C4-2B (cell line): ENCODE results near the gene TOX2.

Experiments used
- H3K27ac ChIP-seq: fragments of 450-650 bp; 2 replicates; pipeline ENCODE4 v1.5.1; 2017
- ZFX ChIP-seq: fragments of 450-650 bp; IDR thresholded peaks from 2 replicates; pipeline ENCODE4 v1.6.1; 2017
- TF ChIP-seq, protein P1 (sequence below): fragments of 450-650 bp; conservative IDR thresholded peaks from 2 replicates; pipeline ENCODE4 v1.5.1; 2017; ENCODE audit warnings: mild to moderate bottlenecking

Gene TOX2

DNA sequence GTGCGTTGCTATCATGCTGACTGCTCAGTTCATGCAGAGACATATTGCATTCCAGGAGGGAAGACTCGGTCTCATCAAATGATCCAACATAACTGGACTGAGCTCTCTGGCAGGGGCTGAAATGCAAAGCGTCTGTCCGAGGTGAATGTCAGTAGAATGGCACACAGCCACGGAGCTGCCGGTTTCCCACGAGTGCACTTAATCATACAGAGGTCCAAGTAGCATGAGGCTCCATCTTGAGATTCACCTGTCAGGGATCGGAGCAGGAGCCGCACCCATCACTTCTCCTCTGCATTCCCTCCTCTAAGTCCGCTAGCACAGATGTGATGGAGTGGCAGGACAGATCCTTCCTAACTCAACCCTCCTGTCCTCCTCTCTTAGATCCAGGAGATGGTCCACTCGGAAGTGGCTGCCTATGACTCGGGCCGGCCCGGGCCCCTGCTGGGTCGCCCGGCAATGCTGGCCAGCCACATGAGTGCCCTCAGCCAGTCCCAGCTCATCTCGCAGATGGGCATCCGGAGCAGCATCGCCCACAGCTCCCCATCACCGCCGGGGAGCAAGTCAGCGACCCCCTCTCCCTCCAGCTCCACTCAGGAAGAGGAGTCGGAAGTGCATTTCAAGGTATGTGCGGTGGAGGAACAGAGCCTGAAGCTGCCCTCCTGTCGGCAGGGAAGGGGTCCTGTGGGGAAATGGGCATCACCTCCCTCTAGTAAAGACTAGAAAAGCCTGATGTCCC, 136.4 kb downstream of the TOX2 start:
- H3K27ac ChIP-seq, result no peak overlapping the region
- TF ChIP-seq ZFX, result no peak
- TF ChIP-seq, protein P1, sequence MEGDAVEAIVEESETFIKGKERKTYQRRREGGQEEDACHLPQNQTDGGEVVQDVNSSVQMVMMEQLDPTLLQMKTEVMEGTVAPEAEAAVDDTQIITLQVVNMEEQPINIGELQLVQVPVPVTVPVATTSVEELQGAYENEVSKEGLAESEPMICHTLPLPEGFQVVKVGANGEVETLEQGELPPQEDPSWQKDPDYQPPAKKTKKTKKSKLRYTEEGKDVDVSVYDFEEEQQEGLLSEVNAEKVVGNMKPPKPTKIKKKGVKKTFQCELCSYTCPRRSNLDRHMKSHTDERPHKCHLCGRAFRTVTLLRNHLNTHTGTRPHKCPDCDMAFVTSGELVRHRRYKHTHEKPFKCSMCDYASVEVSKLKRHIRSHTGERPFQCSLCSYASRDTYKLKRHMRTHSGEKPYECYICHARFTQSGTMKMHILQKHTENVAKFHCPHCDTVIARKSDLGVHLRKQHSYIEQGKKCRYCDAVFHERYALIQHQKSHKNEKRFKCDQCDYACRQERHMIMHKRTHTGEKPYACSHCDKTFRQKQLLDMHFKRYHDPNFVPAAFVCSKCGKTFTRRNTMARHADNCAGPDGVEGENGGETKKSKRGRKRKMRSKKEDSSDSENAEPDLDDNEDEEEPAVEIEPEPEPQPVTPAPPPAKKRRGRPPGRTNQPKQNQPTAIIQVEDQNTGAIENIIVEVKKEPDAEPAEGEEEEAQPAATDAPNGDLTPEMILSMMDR, result no peak

DNA sequence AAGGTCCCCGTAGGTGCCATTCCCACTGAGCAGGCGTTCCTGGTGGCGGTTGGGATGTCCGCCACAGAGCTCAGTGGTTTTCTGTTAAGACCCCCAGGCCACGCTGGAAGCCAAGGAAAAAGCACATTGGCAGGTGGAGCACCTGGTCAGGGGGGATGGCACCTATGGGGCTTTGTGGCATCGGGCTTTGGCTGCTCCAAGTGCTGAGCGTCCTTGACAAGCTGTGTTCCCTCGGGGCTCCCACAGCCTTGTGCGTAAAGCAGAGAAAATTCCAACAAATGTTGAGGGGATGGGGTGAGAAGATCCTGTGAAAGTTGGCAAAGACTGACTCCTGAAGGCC, 137.0 kb downstream of the TOX2 start:
- no peak overlapping the region for H3K27ac ChIP-seq
- TF ChIP-seq ZFX, result no peak
- TF ChIP-seq, protein P1, result no peak

DNA sequence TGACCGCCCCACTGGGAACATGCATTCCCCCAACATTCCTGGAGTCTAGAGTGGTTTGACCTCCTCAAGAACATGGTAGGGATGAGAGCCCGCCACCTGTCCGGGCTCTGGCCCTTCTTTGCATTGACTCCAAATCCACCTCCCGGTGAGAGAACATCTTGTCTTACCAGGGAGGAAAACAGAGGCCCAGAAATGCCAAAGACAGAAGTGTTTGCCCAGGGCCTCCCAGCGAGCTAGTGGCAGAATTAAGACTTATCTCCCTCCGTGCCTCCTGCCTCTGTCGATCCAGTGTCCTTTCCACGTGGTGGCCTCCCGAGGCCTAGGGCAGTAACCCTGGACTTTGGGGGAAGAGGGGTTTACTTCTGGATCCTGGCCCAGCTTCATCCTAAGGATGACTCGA, 137.5 kb downstream of the TOX2 start:
- H3K27ac ChIP-seq, result no peak overlapping the region
- TF ChIP-seq, protein P1, result no peak
- TF ChIP-seq ZFX, result no peak

DNA sequence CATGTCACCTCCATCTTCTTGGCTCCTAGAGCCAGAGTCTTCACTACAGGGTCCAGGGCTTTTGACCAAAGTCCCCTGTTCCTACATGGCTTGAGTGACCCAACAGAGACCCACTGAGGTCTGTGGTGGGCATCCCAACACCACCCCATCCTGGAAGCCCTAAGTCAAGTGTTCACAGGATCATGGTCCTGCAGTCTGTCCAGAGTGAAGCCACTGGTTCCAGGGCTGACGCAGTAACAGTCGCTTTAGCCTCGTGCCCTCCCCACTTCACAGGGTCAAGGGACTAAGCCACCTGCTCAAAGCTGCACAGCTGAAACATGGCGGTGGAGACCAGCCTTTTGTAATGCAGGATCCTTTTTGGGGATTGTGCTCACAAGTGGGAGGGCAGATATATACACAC, 138.4 kb downstream of the TOX2 start:
- TF ChIP-seq ZFX, result no peak
- TF ChIP-seq, protein P1, result no peak
- no peak overlapping the region for H3K27ac ChIP-seq

DNA sequence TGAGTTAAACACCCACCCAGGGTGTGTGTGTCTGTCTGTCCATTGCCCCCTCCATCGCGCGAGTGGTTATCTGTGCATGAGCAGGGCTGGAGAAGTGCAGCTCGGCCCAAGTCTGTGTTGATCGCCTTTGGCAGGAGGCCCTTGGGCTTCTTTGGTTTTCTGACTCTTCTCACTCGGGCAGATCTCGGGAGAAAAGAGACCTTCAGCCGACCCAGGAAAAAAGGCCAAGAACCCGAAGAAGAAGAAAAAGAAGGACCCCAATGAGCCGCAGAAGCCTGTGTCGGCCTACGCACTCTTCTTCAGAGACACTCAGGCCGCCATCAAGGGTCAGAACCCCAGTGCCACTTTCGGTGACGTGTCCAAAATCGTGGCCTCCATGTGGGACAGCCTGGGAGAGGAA, 139.5 kb downstream of the TOX2 start:
- TF ChIP-seq, protein P1, result no peak
- no peak for TF ChIP-seq ZFX
- H3K27ac ChIP-seq, result no peak overlapping the region

DNA sequence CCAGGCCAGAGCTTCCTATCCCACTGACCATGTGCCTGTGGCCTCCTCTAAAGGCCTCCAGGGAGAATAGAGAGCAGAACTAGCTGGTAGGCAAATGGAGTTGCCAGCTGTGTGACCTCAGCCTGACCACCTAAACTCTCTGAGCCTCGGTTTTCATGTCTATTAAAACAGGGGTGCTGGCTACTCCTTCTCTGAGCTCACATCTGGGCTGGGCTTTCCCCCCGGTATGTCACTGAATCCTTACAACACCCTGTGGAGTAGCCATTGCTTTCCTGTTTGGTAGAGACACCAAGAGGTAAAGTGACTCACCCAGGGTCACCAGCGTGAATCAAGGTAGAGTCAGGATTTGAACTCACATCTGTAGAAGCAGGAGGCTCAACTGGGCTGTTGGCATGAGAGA, 140.2 kb downstream of the TOX2 start:
- H3K27ac ChIP-seq, result no peak overlapping the region
- no peak for TF ChIP-seq ZFX

DNA sequence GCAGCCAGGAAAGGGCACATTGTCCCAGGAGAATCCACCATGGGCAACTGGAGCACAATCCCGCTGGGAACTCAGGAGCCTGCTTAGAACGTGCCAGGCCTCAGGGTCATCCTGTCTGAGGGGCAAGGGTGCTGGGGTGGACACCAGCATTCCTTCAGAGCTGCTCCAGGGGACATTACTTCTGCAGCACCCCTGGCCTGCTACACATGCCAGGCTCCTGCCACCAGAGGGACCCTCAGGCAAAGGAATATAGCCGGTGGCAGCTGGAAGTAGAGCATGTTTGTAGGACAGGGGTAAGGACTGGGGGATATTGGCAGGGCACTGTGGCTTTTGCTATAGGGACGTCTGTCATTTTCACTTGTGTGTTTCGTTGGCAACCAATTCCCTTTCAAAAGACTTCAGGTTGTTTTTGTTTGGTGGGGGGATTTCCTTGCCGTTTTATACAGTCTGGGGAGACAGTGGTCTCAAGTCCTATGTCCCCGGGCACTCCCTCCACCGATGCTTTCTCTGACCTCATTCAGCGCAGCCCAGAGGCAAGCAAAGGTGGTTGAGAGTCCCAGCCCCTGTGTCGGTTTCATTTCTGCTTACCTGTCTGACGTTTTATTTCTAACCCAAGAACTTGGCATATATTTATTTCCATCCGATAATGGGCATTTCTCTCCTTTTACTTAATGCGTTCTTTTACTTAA, 141.5 kb downstream of the TOX2 start:
- TF ChIP-seq ZFX, result no peak
- TF ChIP-seq, protein P1, result peak; percentile 51

More for the DNA sequence above, 141.5 kb downstream of the TOX2 start:
- H3K27ac ChIP-seq, result no peak overlapping the region
